Keratinocyte (primary cell): ENCODE measurements around the gene ANGPTL8. TPM values are rescaled to one million over a fixed set of nuclear protein-coding genes. Genes with fewer than 3 reads are reported as not detected.

Experiments
- DNase-seq: peaks from one replicate; pipeline ENCODE4 v3.0.0-alpha.2; 2011; ENCODE audit warnings: low read depth, missing footprints, low spot score
- FAIRE-seq: peaks from 2 replicates; lab custom pipeline; 2011; peaks lifted over from hg19 to GRCh38; lab: Jason Lieb, UNC
- H2AFZ ChIP-seq: 2 replicates; pipeline ENCODE4 v1.6.0; 2012; ENCODE audit warnings: low read length, control low read depth, inconsistent platforms; ENCODE audit not compliant: control insufficient read depth
- H3K27ac ChIP-seq: 2 replicates; pipeline ENCODE4 v1.5.1; 2011; ENCODE audit warnings: low read length; ENCODE audit not compliant: control insufficient read depth, insufficient read depth
- H3K27me3 ChIP-seq: 3 replicates; pipeline ENCODE4 v1.6.0; 2011; ENCODE audit warnings: low read length; ENCODE audit not compliant: control insufficient read depth, insufficient read depth; ENCODE audit errors: extremely low read depth
- H3K36me3 ChIP-seq, 2 experiments: 2 replicates in 1 of 2; 3 replicates in 1 of 2; pipeline ENCODE4 v1.5.1; 2011; ENCODE audit warnings: low read length in 2 of 2, mild to moderate bottlenecking in 1 of 2; ENCODE audit not compliant: control insufficient read depth in 2 of 2, insufficient read depth in 2 of 2; ENCODE audit errors: extremely low read depth in 1 of 2
- H3K4me1 ChIP-seq: 3 replicates; pipeline ENCODE4 v1.5.1; 2011; ENCODE audit warnings: low read length; ENCODE audit not compliant: control insufficient read depth, insufficient read depth; ENCODE audit errors: extremely low read depth
- H3K4me2 ChIP-seq: 3 replicates; pipeline ENCODE4 v1.6.0; 2011; ENCODE audit warnings: low read depth, low read length; ENCODE audit not compliant: control insufficient read depth, insufficient read depth; ENCODE audit errors: extremely low read depth
- H3K4me3 ChIP-seq, 3 experiments: fragments of 200-600 bp in 1 of 3; sonication (generic) in 1 of 3; 2 replicates in 2 of 3; 3 replicates in 1 of 3; pipeline ENCODE4 v1.5.1; 2011 to 2016; ENCODE audit warnings: low read length in 3 of 3, mild to moderate bottlenecking in 3 of 3, control low read depth in 2 of 3, inconsistent platforms in 1 of 3, low read depth in 1 of 3, mixed read lengths in 1 of 3, mixed run types in 1 of 3, moderate library complexity in 1 of 3; ENCODE audit not compliant: control insufficient read depth in 2 of 3, insufficient read depth in 2 of 3; ENCODE audit errors: extremely low read depth in 1 of 3
- H3K79me2 ChIP-seq: 2 replicates; pipeline ENCODE4 v1.6.0; 2012; ENCODE audit warnings: low read length; ENCODE audit not compliant: control insufficient read depth, insufficient read depth
- H3K9ac ChIP-seq: 3 replicates; pipeline ENCODE4 v1.6.0; 2011; ENCODE audit warnings: low read length; ENCODE audit not compliant: control insufficient read depth, insufficient read depth; ENCODE audit errors: extremely low read depth
- H3K9me1 ChIP-seq: 3 replicates; pipeline ENCODE4 v1.6.0; 2011; ENCODE audit warnings: low read length; ENCODE audit not compliant: control insufficient read depth, insufficient read depth; ENCODE audit errors: extremely low read depth
- H3K9me3 ChIP-seq: 2 replicates; pipeline ENCODE4 v1.5.1; 2012; ENCODE audit warnings: low read depth, low read length; ENCODE audit not compliant: control insufficient read depth
- H4K20me1 ChIP-seq: 3 replicates; pipeline ENCODE4 v1.6.0; 2011; ENCODE audit warnings: low read length; ENCODE audit not compliant: control insufficient read depth, insufficient read depth; ENCODE audit errors: extremely low read depth
- EZH2 ChIP-seq: IDR thresholded peaks from one replicate; pipeline ENCODE4 v1.6.1; 2012; ENCODE audit warnings: inconsistent platforms, mild to moderate bottlenecking, low read length, moderate library complexity
- dilution Hi-C: fragments of 300-500 bp; cut with MboI; formaldehyde crosslinking; loops from one replicate; pipeline ENCODE4 v1.7.0; 2020; ENCODE audit warnings: low sequenced_read_pairs; ENCODE audit not compliant: extremely low pct_ligation_motif_present
- polyA plus RNA-seq, 5 experiments: library from polyadenylated mRNA; depleted of rRNA in 3 of 5; stranded (reverse) in 3 of 5; stranded (forward) in 1 of 5; unstranded in 1 of 5; fragments of >200 nt; gene quantifications; 1 replicate in 1 of 5; 2 replicates in 3 of 5; 3 replicates in 1 of 5; pipeline versions ENCODE4 v1.2.1 to v1.2.3, GENCODE V29; 2011 to 2012; ENCODE audit warnings: missing spikeins in 2 of 5, low read depth in 1 of 5, low replicate concordance in 1 of 5
- TF ChIP-seq, protein P1 (sequence below), 3 experiments: IDR thresholded peaks in 1 of 3; conservative IDR thresholded peaks in 1 of 3; optimal IDR thresholded peaks in 1 of 3; 2 replicates in 2 of 3; 3 replicates in 1 of 3; pipeline versions ENCODE3 to v1.5.1; 2011; ENCODE audit warnings: low read length in 3 of 3, mild to moderate bottlenecking in 3 of 3, moderate library complexity in 2 of 3, control low read depth in 1 of 3, inconsistent platforms in 1 of 3; ENCODE audit not compliant: insufficient read depth in 2 of 3; ENCODE audit errors: extremely low read depth in 1 of 3

ANGPTL8 gene
- polyA plus RNA-seq, 1 donor (not counting 4 experiments of a cell fraction or from before 2014, with no cell fraction given), result 0.18 TPM

DNA sequence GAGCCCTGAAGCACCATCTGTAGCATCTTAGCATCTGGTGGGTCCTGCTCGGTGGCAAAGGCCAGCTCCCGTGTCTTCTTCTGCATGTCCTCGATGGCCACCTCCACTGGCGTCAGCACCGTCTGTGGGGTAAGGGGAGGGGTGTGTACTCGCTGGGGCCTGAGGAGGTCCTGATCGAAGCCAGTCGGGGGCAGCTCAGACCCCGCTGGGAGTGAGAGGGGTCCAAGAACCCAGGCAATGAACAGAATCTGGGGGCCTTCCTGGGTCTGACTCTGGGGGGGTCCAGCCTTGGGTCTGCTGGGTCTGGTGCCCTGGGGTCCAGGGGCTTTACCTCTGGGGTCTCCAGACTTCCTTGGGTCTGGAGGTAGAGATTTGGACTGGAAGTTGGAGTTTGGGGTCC, 38.5 kb upstream of the ANGPTL8 start:
- H3K4me1 ChIP-seq, result no peaks in the 10 kb centered on the region
- TF ChIP-seq, protein P1, sequence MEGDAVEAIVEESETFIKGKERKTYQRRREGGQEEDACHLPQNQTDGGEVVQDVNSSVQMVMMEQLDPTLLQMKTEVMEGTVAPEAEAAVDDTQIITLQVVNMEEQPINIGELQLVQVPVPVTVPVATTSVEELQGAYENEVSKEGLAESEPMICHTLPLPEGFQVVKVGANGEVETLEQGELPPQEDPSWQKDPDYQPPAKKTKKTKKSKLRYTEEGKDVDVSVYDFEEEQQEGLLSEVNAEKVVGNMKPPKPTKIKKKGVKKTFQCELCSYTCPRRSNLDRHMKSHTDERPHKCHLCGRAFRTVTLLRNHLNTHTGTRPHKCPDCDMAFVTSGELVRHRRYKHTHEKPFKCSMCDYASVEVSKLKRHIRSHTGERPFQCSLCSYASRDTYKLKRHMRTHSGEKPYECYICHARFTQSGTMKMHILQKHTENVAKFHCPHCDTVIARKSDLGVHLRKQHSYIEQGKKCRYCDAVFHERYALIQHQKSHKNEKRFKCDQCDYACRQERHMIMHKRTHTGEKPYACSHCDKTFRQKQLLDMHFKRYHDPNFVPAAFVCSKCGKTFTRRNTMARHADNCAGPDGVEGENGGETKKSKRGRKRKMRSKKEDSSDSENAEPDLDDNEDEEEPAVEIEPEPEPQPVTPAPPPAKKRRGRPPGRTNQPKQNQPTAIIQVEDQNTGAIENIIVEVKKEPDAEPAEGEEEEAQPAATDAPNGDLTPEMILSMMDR (optimal IDR thresholded peaks at IDR 0.05 in 1 of 3, IDR thresholded peaks at IDR 0.05 in 1 of 3, conservative IDR thresholded peaks at IDR 0.05 in 1 of 3; ENCODE audit: extremely low read depth in 1 of 3, insufficient read depth in 2 of 3, low read length in 3 of 3), result no peak
- no peak for TF ChIP-seq EZH2
- H3K36me3 ChIP-seq, result peaks cover 3 to 10% of the 10 kb centered on the region in 2 experiments
- no peak overlapping the region for H3K27ac ChIP-seq
- dilution Hi-C loops, result no loop called here
- no peak overlapping the region for H2AFZ ChIP-seq
- FAIRE-seq (no peak), DNase-seq (no peak)
- no peaks in the 10 kb centered on the region for H4K20me1 ChIP-seq
- no peak overlapping the region for H3K4me3 ChIP-seq
- H3K79me2 ChIP-seq, result no peaks in the 10 kb centered on the region
- no peaks in the 10 kb centered on the region for H3K9me3 ChIP-seq
- H3K9ac ChIP-seq, result no peak overlapping the region
- no peaks in the 10 kb centered on the region for H3K27me3 ChIP-seq
- no peaks in the 10 kb centered on the region for H3K9me1 ChIP-seq
- no peak overlapping the region for H3K4me2 ChIP-seq

DNA sequence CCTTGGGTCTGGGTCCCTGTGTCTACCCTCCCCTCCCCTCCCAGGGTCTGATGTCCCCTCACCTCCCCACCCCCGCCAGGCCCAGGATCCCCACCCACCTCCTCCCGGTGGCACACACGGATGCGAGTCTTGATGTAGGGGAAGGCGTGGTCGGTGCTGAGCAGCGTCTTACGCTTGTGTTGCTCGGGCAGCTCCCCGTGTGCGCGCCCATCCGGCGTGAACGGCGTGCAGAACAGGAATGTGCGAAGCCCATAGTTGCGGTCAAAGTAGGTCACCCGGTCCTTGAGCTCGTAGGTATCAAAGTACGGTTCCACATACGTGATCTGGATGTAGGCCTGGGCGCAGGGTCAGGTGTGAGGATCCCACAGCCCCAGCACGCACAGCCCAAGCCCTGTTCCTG, 37.6 kb upstream of the ANGPTL8 start:
- no peak overlapping the region for H3K27ac ChIP-seq

More for the DNA sequence above, 37.6 kb upstream of the ANGPTL8 start:
- dilution Hi-C loops, result no loop called here
- H3K4me2 ChIP-seq, result no peak overlapping the region
- H3K9me1 ChIP-seq, result no peaks in the 10 kb centered on the region
- no peaks in the 10 kb centered on the region for H3K27me3 ChIP-seq
- no peaks in the 10 kb centered on the region for H4K20me1 ChIP-seq
- TF ChIP-seq EZH2, result no peak
- TF ChIP-seq, protein P1 (optimal IDR thresholded peaks at IDR 0.05 in 1 of 3, IDR thresholded peaks at IDR 0.05 in 1 of 3, conservative IDR thresholded peaks at IDR 0.05 in 1 of 3; ENCODE audit: extremely low read depth in 1 of 3, insufficient read depth in 2 of 3, low read length in 3 of 3), result no peak
- H3K4me1 ChIP-seq, result no peaks in the 10 kb centered on the region
- no peak for DNase-seq
- H3K4me3 ChIP-seq, result no peak overlapping the region
- no peak for FAIRE-seq
- H3K79me2 ChIP-seq, result no peaks in the 10 kb centered on the region
- no peaks in the 10 kb centered on the region for H3K9me3 ChIP-seq
- H2AFZ ChIP-seq, result no peak overlapping the region
- H3K36me3 ChIP-seq, result peaks cover 3 to 12% of the 10 kb centered on the region in 2 experiments
- no peak overlapping the region for H3K9ac ChIP-seq
